DND-41 (cell line): ENCODE data around the gene PREX1.

Experiments used
- ATAC-seq: fragments of 200-7000 bp; cut with Tn5 transposase; 3 replicates; pipeline ENCODE4 v1.9.1; 2021; ENCODE audit warnings: low read depth; ENCODE audit not compliant: insufficient read depth
- DNase-seq: peaks from one replicate; pipeline ENCODE4 v3.0.0-alpha.2; 2020
- H2AFZ ChIP-seq: 2 replicates; pipeline ENCODE4 v1.6.0; 2012; ENCODE audit warnings: low read depth, low read length
- H3K27ac ChIP-seq: 2 replicates; pipeline ENCODE4 v1.5.1; 2012; ENCODE audit warnings: low read length, inconsistent platforms
- H3K27me3 ChIP-seq: fragments of 200-600 bp; sonication (generic); 2 replicates; pipeline ENCODE4 v1.6.0; 2012; ENCODE audit warnings: low read length, mild to moderate bottlenecking, inconsistent platforms; ENCODE audit not compliant: insufficient read depth, poor library complexity
- H3K36me3 ChIP-seq: 2 replicates; pipeline ENCODE4 v1.5.1; 2012; ENCODE audit warnings: low read length, inconsistent platforms; ENCODE audit not compliant: insufficient read depth
- H3K4me1 ChIP-seq: 2 replicates; pipeline ENCODE4 v1.5.1; 2012; ENCODE audit warnings: mild to moderate bottlenecking, low read length; ENCODE audit not compliant: insufficient read depth
- H3K4me2 ChIP-seq: 2 replicates; pipeline ENCODE4 v1.6.0; 2012; ENCODE audit warnings: mild to moderate bottlenecking, moderate library complexity, low read length, inconsistent platforms; ENCODE audit not compliant: insufficient read depth
- H3K4me3 ChIP-seq, 2 experiments: fragments of 200-600 bp in 1 of 2; shearing (Covaris generic) in 1 of 2; 2 replicates each; pipeline ENCODE4 v1.5.1; 2012 to 2016; ENCODE audit warnings: inconsistent platforms in 2 of 2, low read length in 2 of 2, mild to moderate bottlenecking in 2 of 2, low read depth in 1 of 2, moderate library complexity in 1 of 2
- H3K79me2 ChIP-seq: 2 replicates; pipeline ENCODE4 v1.6.0; 2012; ENCODE audit warnings: low read length, inconsistent platforms; ENCODE audit not compliant: insufficient read depth
- H3K9ac ChIP-seq: 2 replicates; pipeline ENCODE4 v1.6.0; 2012; ENCODE audit warnings: low read depth, mild to moderate bottlenecking, inconsistent platforms, low read length, moderate library complexity
- H3K9me3 ChIP-seq: 2 replicates; pipeline ENCODE4 v1.5.1; 2012; ENCODE audit warnings: low read length, moderate library complexity, mild to moderate bottlenecking, inconsistent platforms; ENCODE audit not compliant: insufficient read depth, severe bottlenecking
- H4K20me1 ChIP-seq: 2 replicates; pipeline ENCODE4 v1.6.0; 2012; ENCODE audit warnings: low read length; ENCODE audit not compliant: insufficient read depth
- EZH2 ChIP-seq: IDR thresholded peaks from 3 replicates; pipeline ENCODE4 v1.6.1; 2012; ENCODE audit warnings: borderline replicate concordance, low read depth, mild to moderate bottlenecking, moderate library complexity, low read length, inconsistent platforms; ENCODE audit not compliant: severe bottlenecking
- TF ChIP-seq, protein P1 (sequence below): IDR thresholded peaks from 2 replicates; pipeline ENCODE4 v1.5.1; 2012; ENCODE audit warnings: borderline replicate concordance, low read length, moderate library complexity, mild to moderate bottlenecking; ENCODE audit not compliant: poor library complexity, severe bottlenecking; ENCODE audit errors: extremely low read depth

The PREX1 gene

DNA sequence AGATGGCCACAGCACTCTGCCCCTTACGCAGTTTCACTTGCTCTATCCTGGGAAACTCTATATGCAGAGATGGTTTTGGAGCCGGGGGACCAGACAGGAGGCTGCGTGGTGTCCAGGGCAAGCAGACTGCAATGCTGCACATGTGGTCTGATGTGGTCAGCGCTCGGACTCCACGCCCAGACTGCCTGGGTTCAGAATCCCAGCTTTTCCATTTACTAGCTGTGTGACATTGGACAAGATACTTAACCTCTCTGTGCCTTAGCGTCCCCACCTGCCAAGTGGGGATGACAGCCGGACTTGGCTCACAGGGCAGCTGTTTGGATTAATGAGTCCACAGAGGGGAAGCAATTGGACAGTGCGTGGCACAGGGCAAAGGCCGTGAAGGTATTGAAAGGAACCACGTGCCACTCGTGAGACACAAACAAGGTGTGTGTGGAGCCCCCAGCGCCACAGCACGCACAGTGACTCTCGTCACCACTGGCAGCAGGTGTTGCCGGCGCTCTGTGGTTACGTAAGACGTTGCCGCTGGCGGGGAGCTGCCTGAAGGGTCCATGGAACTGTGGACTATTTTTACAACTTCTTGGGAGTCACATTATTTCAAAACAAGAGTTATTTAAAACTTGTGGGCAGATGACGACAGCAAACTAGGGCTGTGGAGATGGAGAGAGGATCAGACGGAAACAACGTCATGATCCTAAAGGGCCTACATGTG lies 201.4 kb downstream of the PREX1 start:
- peak overlapping the region; percentile 50; the same call in 1 of the 2 replicates for H2AFZ ChIP-seq
- H3K4me2 ChIP-seq = peak overlapping the region; percentile 67
- no peak overlapping the region for H3K27ac ChIP-seq
- ATAC-seq (peak; percentile 85), DNase-seq (peak; percentile 61)
- TF ChIP-seq, protein P1, sequence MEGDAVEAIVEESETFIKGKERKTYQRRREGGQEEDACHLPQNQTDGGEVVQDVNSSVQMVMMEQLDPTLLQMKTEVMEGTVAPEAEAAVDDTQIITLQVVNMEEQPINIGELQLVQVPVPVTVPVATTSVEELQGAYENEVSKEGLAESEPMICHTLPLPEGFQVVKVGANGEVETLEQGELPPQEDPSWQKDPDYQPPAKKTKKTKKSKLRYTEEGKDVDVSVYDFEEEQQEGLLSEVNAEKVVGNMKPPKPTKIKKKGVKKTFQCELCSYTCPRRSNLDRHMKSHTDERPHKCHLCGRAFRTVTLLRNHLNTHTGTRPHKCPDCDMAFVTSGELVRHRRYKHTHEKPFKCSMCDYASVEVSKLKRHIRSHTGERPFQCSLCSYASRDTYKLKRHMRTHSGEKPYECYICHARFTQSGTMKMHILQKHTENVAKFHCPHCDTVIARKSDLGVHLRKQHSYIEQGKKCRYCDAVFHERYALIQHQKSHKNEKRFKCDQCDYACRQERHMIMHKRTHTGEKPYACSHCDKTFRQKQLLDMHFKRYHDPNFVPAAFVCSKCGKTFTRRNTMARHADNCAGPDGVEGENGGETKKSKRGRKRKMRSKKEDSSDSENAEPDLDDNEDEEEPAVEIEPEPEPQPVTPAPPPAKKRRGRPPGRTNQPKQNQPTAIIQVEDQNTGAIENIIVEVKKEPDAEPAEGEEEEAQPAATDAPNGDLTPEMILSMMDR = no peak
- TF ChIP-seq EZH2 = no peak
- no peaks in the 10 kb centered on the region for H3K27me3 ChIP-seq
- H3K9ac ChIP-seq = no peak overlapping the region
- no peaks in the 10 kb centered on the region for H3K79me2 ChIP-seq
- H3K4me3 ChIP-seq = peak overlapping the region in 1 of 2 experiments; percentile 39; a peak in 2 of 4 replicates
- H3K9me3 ChIP-seq = no peaks in the 10 kb centered on the region
- H4K20me1 ChIP-seq = peaks cover 4% of the 10 kb centered on the region; the same call in 1 of the 2 replicates
- no peaks in the 10 kb centered on the region for H3K36me3 ChIP-seq
- H3K4me1 ChIP-seq = peaks cover 17% of the 10 kb centered on the region

DNA sequence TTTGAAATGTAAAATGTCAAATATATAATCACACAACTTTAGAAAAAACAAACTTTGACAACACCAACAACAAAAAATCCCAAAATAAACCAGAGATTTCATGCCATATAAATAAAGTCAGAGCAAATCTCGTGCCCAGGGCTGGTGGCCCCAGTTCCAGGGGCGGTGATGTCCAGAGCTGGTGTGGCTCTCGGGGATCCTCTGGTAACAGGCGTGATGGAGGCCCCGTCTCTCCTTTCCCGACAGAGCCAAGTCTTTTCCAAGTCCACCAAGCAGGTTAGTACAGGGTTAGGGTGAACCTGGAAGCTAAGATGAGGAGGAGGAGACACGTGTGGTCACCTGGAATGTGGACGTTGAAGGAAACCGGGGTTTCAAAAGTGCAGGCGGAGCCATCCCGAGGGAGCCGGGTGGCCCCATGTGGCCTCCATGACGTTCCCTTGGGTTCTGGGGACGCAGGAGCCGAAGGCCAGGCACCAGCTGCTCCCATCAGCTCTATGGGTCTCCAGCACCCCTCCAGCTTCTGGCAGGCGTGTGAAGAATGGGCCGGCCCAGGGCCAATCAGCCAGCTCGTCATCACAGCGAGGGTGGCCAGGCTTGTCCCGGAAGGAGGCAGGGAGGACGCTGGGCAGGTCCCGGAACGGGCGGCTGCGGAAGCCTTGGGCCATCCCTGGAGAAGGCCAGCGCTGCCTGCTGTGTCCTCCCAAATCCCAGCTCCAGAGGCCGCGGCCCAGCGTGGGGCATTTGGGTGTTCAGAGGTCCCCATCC lies 202.5 kb downstream of the PREX1 start:
- no peaks in the 10 kb centered on the region for H3K9me3 ChIP-seq

DNA sequence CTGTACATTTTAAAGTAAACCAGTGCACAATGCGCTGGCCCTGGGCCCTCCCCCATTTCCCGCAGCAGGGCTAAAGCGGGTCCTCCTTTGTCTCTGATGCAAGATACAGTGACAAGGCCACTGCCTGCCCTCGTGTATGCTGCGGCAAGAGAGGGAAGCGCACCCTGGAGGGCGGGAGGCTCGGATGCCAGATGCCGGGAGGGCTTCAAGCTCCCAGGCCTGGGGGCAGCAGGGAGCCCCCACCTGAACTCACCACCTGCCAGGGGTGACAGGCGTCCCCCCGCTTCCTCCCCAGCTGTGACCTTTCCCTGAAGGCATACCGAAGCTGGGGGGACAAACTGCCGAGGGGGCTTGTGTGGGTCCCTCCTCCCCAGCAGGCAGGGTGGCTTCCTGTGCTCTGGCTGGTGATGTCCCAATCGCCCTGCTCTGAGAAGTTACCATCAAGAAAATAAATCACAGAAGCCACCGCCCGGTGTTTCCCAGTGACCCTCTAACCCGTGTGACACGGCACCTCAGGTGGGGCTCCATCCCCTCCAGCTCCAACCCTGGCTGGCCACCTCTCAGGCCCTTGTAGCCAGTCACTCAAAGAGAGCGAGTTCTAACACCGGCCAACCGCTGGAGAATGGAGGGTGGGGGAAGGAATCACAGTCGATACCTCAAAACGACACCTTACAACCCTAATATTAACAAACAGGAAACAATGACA lies 203.3 kb downstream of the PREX1 start:
- H3K9ac ChIP-seq = no peak overlapping the region
- DNase-seq = no peak
- peaks cover 22% of the 10 kb centered on the region for H3K4me1 ChIP-seq

More for the DNA sequence above, 202.5 kb downstream of the PREX1 start:
- Histone ChIP-seq H4K20me1 (peaks cover 4% of the 10 kb centered on the region; the same call in 1 of the 2 replicates), H3K79me2 (no peaks in the 10 kb centered on the region), H3K4me2 (no peak overlapping the region), H2AFZ (no peak overlapping the region), H3K27ac (no peak overlapping the region), H3K4me3 (no peak overlapping the region), H3K9ac (no peak overlapping the region), H3K4me1 (peaks cover 22% of the 10 kb centered on the region), H3K27me3 (no peaks in the 10 kb centered on the region), H3K36me3 (no peaks in the 10 kb centered on the region)
- no peak for DNase-seq
- TF ChIP-seq EZH2 = no peak
- no peak for ATAC-seq

More for the DNA sequence above, 203.3 kb downstream of the PREX1 start:
- Histone ChIP-seq H3K4me2 (no peak overlapping the region), H3K27me3 (no peaks in the 10 kb centered on the region), H3K9me3 (no peaks in the 10 kb centered on the region), H3K79me2 (no peaks in the 10 kb centered on the region), H2AFZ (no peak overlapping the region), H3K4me3 (no peak overlapping the region), H4K20me1 (peaks cover 4% of the 10 kb centered on the region; the same call in 1 of the 2 replicates), H3K36me3 (no peaks in the 10 kb centered on the region), H3K27ac (no peak overlapping the region)
- no peak for TF ChIP-seq EZH2
- TF ChIP-seq, protein P1 = no peak
- no peak for ATAC-seq
